ENCODE measurements around the gene MAPK1IP1L. TPM values are rescaled to one million over a fixed set of nuclear protein-coding genes. Genes with fewer than 3 reads are reported as not detected.

The MAPK1IP1L gene
- total RNA-seq, 1 donor from 2014 or later: 100 TPM

GRCh38 chr14:55115861-55116245 is 64.4 kb downstream of the MAPK1IP1L start:
- peaks cover 19% of the 10 kb centered on the region for H3K4me1 Mint-ChIP-seq (ENCODE audit: unreplicated experiment)
- no peak for TF ChIP-seq CTCF (conservative IDR thresholded peaks at IDR 0.05)
- peaks cover 5% of the 10 kb centered on the region for H3K36me3 Mint-ChIP-seq
- H3K4me3 Mint-ChIP-seq: no peak overlapping the region
- no peak overlapping the region for H3K27ac Mint-ChIP-seq
- no peaks in the 10 kb centered on the region for H3K27me3 Mint-ChIP-seq
- H3K9me3 Mint-ChIP-seq: peaks cover 5% of the 10 kb centered on the region
- no peak for DNase-seq (ENCODE audit: extremely low spot score, unreplicated experiment)

DNA sequence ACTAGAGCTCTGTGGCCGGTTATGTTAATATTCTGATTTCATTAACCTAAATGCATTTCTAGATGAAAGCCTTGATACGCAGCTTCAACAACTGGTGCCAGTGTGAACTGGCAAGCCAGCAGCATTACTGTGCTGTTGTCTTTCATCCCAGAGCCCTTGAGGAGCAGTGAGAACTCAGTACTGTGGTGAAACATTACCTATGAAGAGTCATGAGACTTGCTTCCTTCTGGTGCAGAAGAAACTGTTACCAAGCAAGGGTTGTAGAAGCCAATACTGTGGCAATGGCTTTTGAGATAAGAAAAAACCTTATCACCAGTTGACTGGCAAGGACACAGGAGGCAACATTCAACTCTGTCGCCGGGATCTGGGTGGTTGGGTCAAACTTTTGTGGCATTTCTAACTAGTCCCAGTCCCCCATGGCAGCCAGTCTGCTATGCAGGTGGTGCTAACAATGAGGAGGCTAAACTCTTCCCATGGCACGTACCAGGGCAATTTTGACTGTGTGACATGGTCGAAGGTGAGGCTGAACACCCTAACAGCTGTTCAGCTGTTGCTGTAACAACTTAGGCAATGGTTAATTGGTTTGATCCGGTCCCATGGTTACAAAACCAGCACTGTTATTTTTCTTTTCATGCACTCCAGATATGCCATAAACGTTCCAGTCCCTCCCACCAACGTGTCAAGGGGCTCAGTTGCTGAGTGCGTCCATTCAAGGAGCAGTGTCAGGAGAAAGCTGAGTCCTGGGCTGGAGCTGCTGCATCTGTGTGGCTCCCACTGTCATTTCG is 65.0 kb downstream of the MAPK1IP1L start:
- Mint-ChIP-seq H3K4me3 (no peak overlapping the region), H3K9me3 (peaks cover under 1% of the 10 kb centered on the region), H3K36me3 (peaks cover under 1% of the 10 kb centered on the region), H3K27me3 (no peaks in the 10 kb centered on the region), H3K4me1 (ENCODE audit: unreplicated experiment) (peaks cover 24% of the 10 kb centered on the region), H3K27ac (peak overlapping the region; percentile 53)
- DNase-seq (ENCODE audit: extremely low spot score, unreplicated experiment): no peak
- TF ChIP-seq CTCF (conservative IDR thresholded peaks at IDR 0.05): no peak

DNA sequence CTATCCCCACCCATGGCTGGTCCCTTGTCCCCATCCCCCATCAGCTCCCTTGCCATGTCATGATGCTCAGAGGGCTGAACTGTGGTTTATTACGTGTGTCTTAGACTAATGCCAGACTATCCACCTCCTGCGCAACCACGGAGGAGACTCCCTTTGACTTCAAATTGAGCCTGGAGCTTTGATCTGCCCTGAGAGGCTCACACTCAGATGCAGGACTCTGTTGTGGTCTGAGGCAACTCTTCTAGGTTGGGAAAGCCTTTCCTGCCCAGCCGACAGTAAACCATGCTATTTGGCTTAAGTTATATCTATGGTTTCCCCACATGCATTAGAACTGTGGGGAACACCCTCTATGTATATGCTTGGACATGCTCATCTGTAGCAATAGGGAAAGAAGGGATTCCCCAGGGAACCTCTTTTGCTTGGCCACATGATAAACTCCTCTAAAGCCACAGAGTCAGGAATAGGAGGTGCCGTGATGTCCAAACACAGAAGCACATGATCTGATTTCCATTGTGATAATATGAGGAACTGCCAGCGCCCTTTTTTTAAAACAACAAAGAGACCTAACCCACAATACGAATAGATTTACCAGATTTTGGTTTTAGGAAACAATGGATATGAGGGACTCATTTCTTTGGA is 66.5 kb downstream of the MAPK1IP1L start:
- no peak for DNase-seq (ENCODE audit: extremely low spot score, unreplicated experiment)
- no peak overlapping the region for H3K4me3 Mint-ChIP-seq
- no peak for TF ChIP-seq CTCF (conservative IDR thresholded peaks at IDR 0.05)
- peaks cover 38% of the 10 kb centered on the region for H3K4me1 Mint-ChIP-seq (ENCODE audit: unreplicated experiment)
- no peaks in the 10 kb centered on the region for H3K9me3 Mint-ChIP-seq
- H3K27ac Mint-ChIP-seq: peak overlapping the region; percentile 96
- H3K36me3 Mint-ChIP-seq: no peaks in the 10 kb centered on the region
- H3K27me3 Mint-ChIP-seq: no peaks in the 10 kb centered on the region

DNA sequence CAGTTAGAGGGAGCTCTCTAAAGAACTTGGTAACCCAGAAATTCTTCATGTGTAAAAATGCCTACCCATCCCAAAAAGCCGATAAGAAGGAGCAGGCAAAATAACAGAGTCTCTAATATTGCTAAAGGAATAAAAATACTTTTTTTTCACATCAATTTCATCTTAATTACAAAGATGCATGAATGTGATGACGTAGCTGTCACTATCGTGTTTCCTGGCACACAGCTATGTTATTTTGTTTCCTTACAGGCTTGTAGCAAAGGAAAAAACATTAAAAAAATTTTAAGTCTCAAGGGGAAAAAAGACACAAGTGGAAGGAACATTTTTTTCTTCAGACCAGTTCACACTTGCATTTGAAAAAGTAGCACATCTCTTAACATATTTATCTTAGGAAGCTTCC is 67.3 kb downstream of the MAPK1IP1L start:
- H3K27ac Mint-ChIP-seq: peak overlapping the region; percentile 96
- H3K4me1 Mint-ChIP-seq (ENCODE audit: unreplicated experiment): peaks cover 43% of the 10 kb centered on the region
- no peaks in the 10 kb centered on the region for H3K36me3 Mint-ChIP-seq
- H3K27me3 Mint-ChIP-seq: no peaks in the 10 kb centered on the region
- H3K4me3 Mint-ChIP-seq: no peak overlapping the region
- no peak for TF ChIP-seq CTCF (conservative IDR thresholded peaks at IDR 0.05)
- H3K9me3 Mint-ChIP-seq: no peaks in the 10 kb centered on the region
- DNase-seq (ENCODE audit: extremely low spot score, unreplicated experiment): no peak

Other genes with a start within 250 kb of the MAPK1IP1L start
- gene GCH1, start 148.8 kb upstream of the MAPK1IP1L start, total RNA-seq (ENCODE audit: low replicate concordance): 18.2 and 29.6 TPM in 2 replicates
- 15.5 and 36.0 TPM in 2 replicates for gene WDHD1, start 24.5 kb upstream of the MAPK1IP1L start, total RNA-seq (ENCODE audit: low replicate concordance)
- 21.1 and 22.4 TPM in 2 replicates for gene SOCS4, start 24.4 kb upstream of the MAPK1IP1L start, total RNA-seq (ENCODE audit: low replicate concordance)
- 120 and 497 TPM in 2 replicates for gene LGALS3, start 77.6 kb downstream of the MAPK1IP1L start, total RNA-seq (ENCODE audit: low replicate concordance)
- gene DLGAP5, start 139.9 kb downstream of the MAPK1IP1L start, total RNA-seq (ENCODE audit: low replicate concordance): 18.8 and 58.8 TPM in 2 replicates
- gene FBXO34, start 219.8 kb downstream of the MAPK1IP1L start, total RNA-seq (ENCODE audit: low replicate concordance): 25.2 and 37.2 TPM in 2 replicates

All from type B pancreatic cell (in vitro differentiated cells).